ENCODE data around the gene TAF3.

TAF3 gene

GRCh38 chr10:8037199-8037801, 219.0 kb downstream of the TAF3 start:
- no peaks in the 10 kb centered on the region for H3K36me3 ChIP-seq (ENCODE audit: low read length)
- no peak overlapping the region for H3K4me3 ChIP-seq (ENCODE audit: insufficient read depth, low read length, poor library complexity, severe bottlenecking)
- H3F3A ChIP-seq (ENCODE audit: insufficient read depth), result no peaks in the 10 kb centered on the region
- no peak overlapping the region for H3K27ac ChIP-seq (ENCODE audit: low read depth, low read length)
- no peak overlapping the region for H2AFZ ChIP-seq (ENCODE audit: low read depth, low read length, severe bottlenecking)
- H3K9me2 ChIP-seq (replicated peaks; ENCODE audit: insufficient read depth, low read length), result no peaks in the 10 kb centered on the region
- H3K9me3 ChIP-seq (ENCODE audit: insufficient read depth, low read length), result no peaks in the 10 kb centered on the region
- H3K79me2 ChIP-seq (ENCODE audit: insufficient read depth, low read length), result no peaks in the 10 kb centered on the region
- no peaks in the 10 kb centered on the region for H3K27me3 ChIP-seq (ENCODE audit: low read length)
- H3K4me2 ChIP-seq (ENCODE audit: low read depth, low read length, poor library complexity, severe bottlenecking), result no peak overlapping the region
- H4K20me1 ChIP-seq (ENCODE audit: low read depth, low read length), result no peaks in the 10 kb centered on the region
- TF ChIP-seq EZH2phosphoT487 (conservative IDR thresholded peaks at IDR 0.05; ENCODE audit: low read length) (no peak), CTCF (IDR thresholded peaks at IDR 0.05; ENCODE audit: insufficient read depth, low read length, poor library complexity, severe bottlenecking) (no peak)
- H3K9ac ChIP-seq (ENCODE audit: low read length), result no peak overlapping the region

- H3K36me3 ChIP-seq (ENCODE audit: low read length), result no peaks in the 10 kb centered on the region
- H3K9me2 ChIP-seq (replicated peaks; ENCODE audit: insufficient read depth, low read length), result no peaks in the 10 kb centered on the region
- no peak overlapping the region for H2AFZ ChIP-seq (ENCODE audit: low read depth, low read length, severe bottlenecking)
- H3K9ac ChIP-seq (ENCODE audit: low read length), result no peak overlapping the region
- H3K27ac ChIP-seq (ENCODE audit: low read depth, low read length), result no peak overlapping the region
- H3F3A ChIP-seq (ENCODE audit: insufficient read depth), result no peaks in the 10 kb centered on the region
- H3K9me3 ChIP-seq (ENCODE audit: insufficient read depth, low read length), result no peaks in the 10 kb centered on the region
- H3K27me3 ChIP-seq (ENCODE audit: low read length), result no peaks in the 10 kb centered on the region
- TF ChIP-seq EZH2phosphoT487 (conservative IDR thresholded peaks at IDR 0.05; ENCODE audit: low read length), result no peak
- no peak for TF ChIP-seq CTCF (IDR thresholded peaks at IDR 0.05; ENCODE audit: insufficient read depth, low read length, poor library complexity, severe bottlenecking)
- no peak overlapping the region for H3K4me2 ChIP-seq (ENCODE audit: low read depth, low read length, poor library complexity, severe bottlenecking)
- no peak overlapping the region for H3K4me3 ChIP-seq (ENCODE audit: insufficient read depth, low read length, poor library complexity, severe bottlenecking)
- H4K20me1 ChIP-seq (ENCODE audit: low read depth, low read length), result no peaks in the 10 kb centered on the region
- no peaks in the 10 kb centered on the region for H3K79me2 ChIP-seq (ENCODE audit: insufficient read depth, low read length)
Measured at GRCh38 chr10:8037941-8038894, 219.9 kb downstream of the TAF3 start.

- Histone ChIP-seq H3K4me3 (ENCODE audit: insufficient read depth, low read length, poor library complexity, severe bottlenecking) (no peak overlapping the region), H3F3A (ENCODE audit: insufficient read depth) (no peaks in the 10 kb centered on the region), H3K79me2 (ENCODE audit: insufficient read depth, low read length) (no peaks in the 10 kb centered on the region), H3K27ac (ENCODE audit: low read depth, low read length) (no peak overlapping the region), H3K4me2 (ENCODE audit: low read depth, low read length, poor library complexity, severe bottlenecking) (no peak overlapping the region), H3K27me3 (ENCODE audit: low read length) (no peaks in the 10 kb centered on the region), H3K9me3 (ENCODE audit: insufficient read depth, low read length) (no peaks in the 10 kb centered on the region), H3K9ac (ENCODE audit: low read length) (no peak overlapping the region), H4K20me1 (ENCODE audit: low read depth, low read length) (no peaks in the 10 kb centered on the region), H2AFZ (ENCODE audit: low read depth, low read length, severe bottlenecking) (no peak overlapping the region), H3K36me3 (ENCODE audit: low read length) (no peaks in the 10 kb centered on the region), H3K9me2 (replicated peaks; ENCODE audit: insufficient read depth, low read length) (no peaks in the 10 kb centered on the region)
- no peak for TF ChIP-seq EZH2phosphoT487 (conservative IDR thresholded peaks at IDR 0.05; ENCODE audit: low read length)
- no peak for TF ChIP-seq CTCF (IDR thresholded peaks at IDR 0.05; ENCODE audit: insufficient read depth, low read length, poor library complexity, severe bottlenecking)
Measured at GRCh38 chr10:8039321-8039881, 221.1 kb downstream of the TAF3 start.

Data from SU-DHL-6 (cell line).